K562 (cell line): ENCODE data around the gene LIF. TPM values are rescaled to one million over a fixed set of nuclear protein-coding genes. Genes with fewer than 3 reads are reported as not detected.
A peak's percentile ranks its signal among the peaks of the same experiment; 100 is the strongest.

ENCODE experiments used
- ATAC-seq: fragments of 200-7000 bp; cut with Tn5 transposase; 3 replicates; pipeline ENCODE4 v1.9.1; 2020; ENCODE audit warnings: moderate library complexity
- BruUV-seq: library from RNA; stranded (reverse); fragments of 400-500 nt; replicated peaks from 2 replicates; lab custom pipeline; 2021; lab: Mats Ljungman, UMichigan
- CTCF ChIA-PET: fragments of 300-600 bp; formaldehyde crosslinking; extraction: SDS; loops from one replicate; lab custom pipeline; 2021; ENCODE audit warnings: low intra/inter-chr PET ratio; lab: Yijun Ruan, JAX
- POLR2A ChIA-PET: fragments of 300-600, 350-650 bp; sonication (Branson Sonifier 250); formaldehyde crosslinking; extraction: SDS; loops from one replicate; lab custom pipeline; 2021; ENCODE audit warnings: antibody characterized with exemption, inconsistent platforms; lab: Yijun Ruan, JAX
- DNase-seq, 4 experiments: peaks; one replicate each; pipeline versions ENCODE4 v3.0.0 to v3.0.0-alpha.2; 2011 to 2018; ENCODE audit warnings: low spot score in 3 of 4, mixed read lengths in 3 of 4; ENCODE audit errors: extremely low read depth in 1 of 4
- FAIRE-seq: peaks from 2 replicates; lab custom pipeline; 2011; peaks lifted over from hg19 to GRCh38; lab: Jason Lieb, UNC
- H2AFZ ChIP-seq: 2 replicates; pipeline ENCODE4 v1.6.0; 2011; ENCODE audit warnings: low read depth, low read length, control low read depth, inconsistent platforms
- H3K27ac ChIP-seq: fragments of 200-600 bp; 3 replicates; pipeline ENCODE4 v1.8.0; 2011; ENCODE audit warnings: low read depth, mild to moderate bottlenecking, control low read depth, inconsistent platforms, low read length, moderate library complexity, mixed read lengths; ENCODE audit errors: extremely low read depth
- H3K27me3 ChIP-seq, 2 experiments: fragments of 300-600 bp in 1 of 2; 2 replicates in 1 of 2; 3 replicates in 1 of 2; pipeline versions ENCODE4 v1.6.0 to v1.8.0; 2011; ENCODE audit warnings: inconsistent platforms in 2 of 2, low read length in 2 of 2, mild to moderate bottlenecking in 1 of 2, mixed read lengths in 1 of 2, moderate library complexity in 1 of 2; ENCODE audit not compliant: control insufficient read depth in 2 of 2, insufficient read depth in 2 of 2
- H3K36me3 ChIP-seq: fragments of 300-600 bp; 3 replicates; pipeline ENCODE4 v1.8.0; 2011; ENCODE audit warnings: mild to moderate bottlenecking, low read length, inconsistent platforms; ENCODE audit not compliant: control insufficient read depth, insufficient read depth
- H3K4me1 ChIP-seq, 2 experiments: fragments of 200-600 bp in 1 of 2; replicated peaks in 1 of 2; 2 replicates in 1 of 2; 3 replicates in 1 of 2; pipeline versions ENCODE4 v1.5.1 to v1.8.0; 2011; ENCODE audit warnings: inconsistent platforms in 2 of 2, low read length in 2 of 2, mild to moderate bottlenecking in 1 of 2, mixed read lengths in 1 of 2, moderate library complexity in 1 of 2; ENCODE audit not compliant: control insufficient read depth in 2 of 2, insufficient read depth in 2 of 2
- H3K4me2 ChIP-seq: 2 replicates; pipeline ENCODE4 v1.6.1; 2011; ENCODE audit warnings: low read length, control low read depth, inconsistent platforms, mixed read lengths; ENCODE audit not compliant: insufficient read depth
- H3K4me3 ChIP-seq: fragments of 200-600 bp; sonication (generic), shearing (Covaris generic); 2 replicates; pipeline ENCODE4 v1.5.1; 2016; ENCODE audit warnings: control low read depth, inconsistent platforms
- H3K79me2 ChIP-seq: fragments of 200-600 bp; 3 replicates; pipeline ENCODE4 v1.8.0; 2011; ENCODE audit warnings: low read length, inconsistent platforms; ENCODE audit not compliant: control insufficient read depth, insufficient read depth
- H3K9ac ChIP-seq, 2 experiments: 2 replicates each; pipeline versions ENCODE4 v1.6.0 to v1.6.1; 2011; ENCODE audit warnings: low read depth in 2 of 2, low read length in 2 of 2, control low read depth in 1 of 2, inconsistent platforms in 1 of 2, mild to moderate bottlenecking in 1 of 2, mixed read lengths in 1 of 2; ENCODE audit not compliant: insufficient read depth in 1 of 2
- H3K9me1 ChIP-seq: one replicate; pipeline ENCODE4 v1.6.0; 2011; ENCODE audit warnings: inconsistent platforms, mild to moderate bottlenecking, low read length, moderate library complexity; ENCODE audit not compliant: control insufficient read depth, insufficient read depth
- H3K9me3 ChIP-seq: replicated peaks from 2 replicates; pipeline ENCODE4 v1.5.1; 2011; ENCODE audit warnings: low read depth, low read length, inconsistent platforms; ENCODE audit not compliant: control insufficient read depth, insufficient read depth
- H4K20me1 ChIP-seq: replicated peaks from 2 replicates; pipeline ENCODE4 v1.6.1; 2011; ENCODE audit warnings: low read length, inconsistent platforms, mixed read lengths; ENCODE audit not compliant: control insufficient read depth, insufficient read depth
- CEBPG ChIP-seq, 3 experiments: fragments of 200-800 bp in 1 of 3; sonication (Bioruptor generic) in 1 of 3; sonication (generic) in 1 of 3; formaldehyde crosslinking in 1 of 3; IDR thresholded peaks in 2 of 3; conservative IDR thresholded peaks in 1 of 3; 2 replicates each; pipeline versions ENCODE4 v1.6.1 to v1.8.0; 2016 to 2022; ENCODE audit warnings: missing compliant biosample characterization in 2 of 3, missing genetic modification characterization in 2 of 3, mild to moderate bottlenecking in 1 of 3, missing genetic modification reagents in 1 of 3
- DDX20 ChIP-seq: fragments of 450-650 bp; IDR thresholded peaks from 2 replicates; pipeline ENCODE4 v1.6.1; 2016; ENCODE audit warnings: missing genetic modification characterization, low read depth, mild to moderate bottlenecking, missing compliant biosample characterization, moderate library complexity
- ELF4 ChIP-seq: fragments of 450-650 bp; formaldehyde crosslinking; IDR thresholded peaks from 2 replicates; pipeline ENCODE4 v1.4.0; 2022; ENCODE audit warnings: missing genetic modification characterization
- EP400 ChIP-seq: fragments of 450-650 bp; IDR thresholded peaks from 2 replicates; pipeline ENCODE4 v1.6.1; 2017; ENCODE audit warnings: antibody characterized with exemption, mild to moderate bottlenecking, moderate library complexity
- FOXA1 ChIP-seq: fragments of 450-650 bp; IDR thresholded peaks from 2 replicates; pipeline ENCODE4 v1.6.1; 2016; ENCODE audit warnings: mild to moderate bottlenecking, borderline replicate concordance
- HCFC1 ChIP-seq: IDR thresholded peaks from 2 replicates; pipeline ENCODE4 v1.6.1; 2012; ENCODE audit warnings: low read depth, low read length, improper control_type of control experiment
- HINFP ChIP-seq: fragments of 450-650 bp; conservative IDR thresholded peaks from 2 replicates; pipeline ENCODE4 v1.6.1; 2016; ENCODE audit warnings: missing genetic modification characterization, low read depth, mild to moderate bottlenecking, control low read depth, missing compliant biosample characterization
- HLTF ChIP-seq: fragments of 450-650 bp; IDR thresholded peaks from 2 replicates; pipeline ENCODE4 v1.6.1; 2016
- NRF1 ChIP-seq, 2 experiments: fragments of 450-650 bp; IDR thresholded peaks in 1 of 2; conservative IDR thresholded peaks in 1 of 2; 2 replicates each; pipeline ENCODE4 v1.6.1; 2014; ENCODE audit warnings: mild to moderate bottlenecking in 2 of 2
- PURB ChIP-seq: sonication (generic); formaldehyde crosslinking; IDR thresholded peaks from 2 replicates; pipeline ENCODE4 v1.9.0; 2021; ENCODE audit warnings: low read depth, mild to moderate bottlenecking, missing genetic modification reagents
- RBFOX2 ChIP-seq: fragments of 200-400 bp; formaldehyde crosslinking; IDR thresholded peaks from 2 replicates; pipeline ENCODE4 v1.6.1; 2017; ENCODE audit warnings: low read depth, mild to moderate bottlenecking, low read length, moderate library complexity
- THRB ChIP-seq: fragments of 450-650 bp; formaldehyde crosslinking; conservative IDR thresholded peaks from 2 replicates; pipeline ENCODE4 v1.4.0; 2022; ENCODE audit warnings: mild to moderate bottlenecking, missing genetic modification characterization
- ZNF175 ChIP-seq: fragments of 200-800 bp; sonication (Bioruptor generic); IDR thresholded peaks from 2 replicates; pipeline ENCODE4 v1.6.1; 2016; ENCODE audit warnings: low read depth, mild to moderate bottlenecking, missing genetic modification characterization, missing compliant biosample characterization
- WGBS: fragments of 100-300 bp; shearing (Covaris generic); methylation state at CpG from one replicate; pipeline ENCODE4 v1.1.6; 2016; ENCODE audit warnings: low coverage, mixed read lengths; ENCODE audit not compliant: insufficient coverage; ENCODE audit errors: missing lambda C conversion rate; 5-methylcytosine and 5-hydroxymethylcytosine counted together
- in situ Hi-C: fragments of 300-500 bp; cut with MboI; formaldehyde crosslinking; loops from 4 replicates; pipeline ENCODE4 v1.15.0; 2018; ENCODE audit warnings: inconsistent platforms, mixed read lengths
- intact Hi-C: fragments of 100-400 bp; cut with micrococcal nuclease; formaldehyde crosslinking; loops from 2 replicates; pipeline ENCODE4 v1.14.2; 2022
- polyA plus RNA-seq, 8 experiments: library from polyadenylated mRNA; depleted of rRNA in 4 of 8; stranded (reverse) in 5 of 8; unstranded in 3 of 8; fragments of >200 nt; fragmentation: Nextera tagmentation in 2 of 8; fragmentation: Illumina TruSeq in 1 of 8; extraction: Ambion mirVana in 2 of 8; extraction: Trizol in 1 of 8; gene quantifications; 2 replicates each; pipeline versions ENCODE4 v1.2.1 to v1.2.3, GENCODE V29; 2011 to 2014; ENCODE audit warnings: inconsistent platforms in 1 of 8, missing spikeins in 1 of 8
- total RNA-seq, 7 experiments: library from RNA; depleted of rRNA in 6 of 7; stranded (reverse); fragments of >200 nt in 6 of 7; fragmentation: Illumina TruSeq in 2 of 7; extraction: Trizol in 2 of 7; gene quantifications; 2 replicates each; pipeline versions ENCODE4 v1.2.1 to v1.2.3, GENCODE V29; 2011 to 2021; ENCODE audit warnings: low replicate concordance in 1 of 7

The LIF gene
- total and polyA plus RNA-seq, 9 of the 15 experiments (the other 6 are each of a cell fraction or from before 2014, with no cell fraction given): 0.05 to 0.39 (median 0.18) TPM; not detected in 3

- no peak for TF ChIP-seq HCFC1
Observed at GRCh38 chr22:30206944-30207343, 39.6 kb downstream of the LIF start (continued).

GRCh38 chr22:30205281-30206115 lies 41.1 kb downstream of the LIF start:
- ATAC-seq (peak; percentile 53), FAIRE-seq (peak; percentile 62), DNase-seq (peak in 1 of 4 experiments; percentile 34)
- CTCF ChIA-PET: no interaction called here
- H4K20me1 ChIP-seq: no peaks in the 10 kb centered on the region
- peaks cover 4% of the 10 kb centered on the region; the same call in 1 of the 2 replicates for H3K9me3 ChIP-seq
- H3K4me2 ChIP-seq: 0 out of 2 replicates have a peak overlapping the region, but pooled peaks have one; percentile 5
- H3K4me3 ChIP-seq: no peak overlapping the region
- 59% methylated on average over 19 of the region's 25 CpGs for WGBS
- H3K4me1 ChIP-seq: peaks cover 23 to 25% of the 10 kb centered on the region in 2 experiments
- H3K9me1 ChIP-seq: no peaks in the 10 kb centered on the region
- H2AFZ ChIP-seq: 0 out of 2 replicates have a peak overlapping the region, but pooled peaks have one; percentile 24
- no peaks in the 10 kb centered on the region for H3K79me2 ChIP-seq
- no peaks in the 10 kb centered on the region for H3K36me3 ChIP-seq
- intact Hi-C loops (no loop called here), in situ Hi-C loops (no loop called here)
- no peaks in the 10 kb centered on the region for H3K27me3 ChIP-seq
- POLR2A ChIA-PET: interaction anchor here (0.9 to 1.4 kb wide), 3 partner anchors 9 to 103 kb away, joined by 3 to 4 read pairs (median 4); no protein-coding TSS in a partner anchor
- no peak overlapping the region; the same call in 2 of the 3 replicates for H3K27ac ChIP-seq
- no peak overlapping the region for H3K9ac ChIP-seq
- no TSS peak for BruUV-seq
- TF ChIP-seq EP400 (peak; percentile 42), DDX20 (tag) (no peak), ZNF175 (0 out of 2 replicates have a peak, but pooled peaks have one; percentile 77), THRB (no peak), PURB (CRISPR knock-in tag) (no peak), CEBPG (CRISPR knock-in tag; IDR thresholded peaks at IDR 0.05) (peak; percentile 93), CEBPG (tag; conservative IDR thresholded peaks at IDR 0.05 in 1 of 2, IDR thresholded peaks at IDR 0.05 in 1 of 2) (peak; percentile 63 to 97), ELF4 (no peak), HLTF (no peak), RBFOX2 (no peak; the same call in none of the 2 replicates), NRF1 (conservative IDR thresholded peaks at IDR 0.05 in 1 of 2, IDR thresholded peaks at IDR 0.05 in 1 of 2) (no peak), FOXA1 (no peak), HINFP (tag) (no peak)
